GM18502 (cell line): ENCODE results near the gene LYPLAL1.
A peak's percentile ranks its signal among the peaks of the same experiment; 100 is the strongest.

Source experiments
- ATAC-seq: cut with Tn5 transposase; IDR thresholded peaks from one replicate; pipeline ENCODE4 v1.9.1; 2021; ENCODE audit warnings: mild to moderate bottlenecking; ENCODE audit not compliant: unreplicated experiment, poor library complexity

Gene LYPLAL1

DNA sequence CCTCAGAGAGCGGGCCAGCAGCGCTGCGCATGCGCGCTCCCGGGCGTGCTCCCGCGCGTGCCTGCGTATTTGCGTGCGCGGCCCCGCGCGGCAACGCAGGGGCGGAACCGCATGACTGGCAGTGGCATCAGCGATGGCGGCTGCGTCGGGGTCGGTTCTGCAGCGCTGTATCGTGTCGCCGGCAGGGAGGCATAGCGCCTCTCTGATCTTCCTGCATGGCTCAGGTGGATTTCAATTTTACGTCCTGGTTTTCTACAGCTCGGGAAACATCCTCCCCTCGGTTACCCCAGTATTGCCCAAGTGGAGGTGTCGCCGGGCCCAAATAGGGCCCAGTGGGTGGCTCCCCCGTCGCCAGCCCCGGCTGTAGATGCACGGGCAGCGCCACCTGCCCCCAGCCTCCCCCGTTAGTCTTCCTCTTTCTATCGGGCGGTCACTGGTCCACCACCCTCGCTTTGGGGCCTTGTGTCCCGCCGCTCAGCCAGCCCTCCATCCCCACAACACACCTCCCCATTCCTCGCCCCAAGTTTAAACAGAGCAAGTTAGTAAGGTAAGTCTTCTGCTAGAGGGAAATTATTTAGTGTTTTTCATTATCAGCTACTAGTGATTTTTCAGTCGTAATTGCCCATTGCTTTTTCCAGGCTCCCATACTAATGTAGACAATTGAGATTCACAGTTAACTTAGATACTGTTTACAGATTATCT is at the start of gene LYPLAL1:
Gene LYPLAL1 (plus strand): TSS at position 121 of the 702 bp plus-strand sequence. CDS start 13 bp downstream, at position 134.
- ATAC-seq = peak; percentile 73

DNA sequence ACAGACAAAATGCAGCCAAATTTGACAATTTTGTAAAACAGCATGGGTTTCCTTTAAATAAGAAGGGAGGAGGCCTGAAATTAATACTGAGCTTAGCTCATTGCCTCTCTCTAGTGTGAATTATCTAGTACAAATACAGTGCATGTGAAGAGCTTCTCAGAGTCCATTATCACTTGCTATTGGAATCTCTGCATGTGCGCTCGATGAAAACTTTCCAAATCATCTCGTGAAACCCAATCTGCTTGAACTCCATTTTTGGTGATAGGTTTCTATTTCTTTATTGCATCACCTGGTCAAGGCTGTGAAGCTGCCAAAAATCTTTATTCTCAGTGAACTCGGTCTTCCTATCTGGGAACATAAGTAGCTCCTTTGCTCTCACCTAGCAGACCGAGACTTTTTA is 49.5 kb upstream of the LYPLAL1 start:
- ATAC-seq = no peak

GRCh38 chr1:219125342-219125741 is 48.3 kb upstream of the LYPLAL1 start:
- ATAC-seq = no peak

DNA sequence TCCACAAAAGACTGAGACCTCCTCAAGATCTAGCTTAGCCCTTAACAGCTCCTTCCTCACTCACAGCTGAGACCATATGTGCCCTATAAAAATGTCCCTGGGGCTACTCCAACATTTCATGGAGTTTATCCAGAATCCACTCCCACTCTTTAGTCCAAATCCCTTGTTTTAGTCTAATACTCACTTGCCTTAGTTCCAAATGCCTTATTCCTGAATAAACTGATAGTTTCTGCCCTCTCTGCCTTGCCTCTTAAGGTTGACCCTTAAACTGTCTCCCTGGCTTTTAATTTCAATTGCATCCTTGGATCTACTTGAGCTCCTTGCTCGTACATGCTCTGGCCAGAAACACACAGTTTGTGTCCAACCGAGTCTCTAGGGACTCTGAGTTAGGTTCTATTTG is 47.3 kb upstream of the LYPLAL1 start:
- no peak for ATAC-seq

GRCh38 chr1:219128957-219129356 is 44.7 kb upstream of the LYPLAL1 start:
- no peak for ATAC-seq

DNA sequence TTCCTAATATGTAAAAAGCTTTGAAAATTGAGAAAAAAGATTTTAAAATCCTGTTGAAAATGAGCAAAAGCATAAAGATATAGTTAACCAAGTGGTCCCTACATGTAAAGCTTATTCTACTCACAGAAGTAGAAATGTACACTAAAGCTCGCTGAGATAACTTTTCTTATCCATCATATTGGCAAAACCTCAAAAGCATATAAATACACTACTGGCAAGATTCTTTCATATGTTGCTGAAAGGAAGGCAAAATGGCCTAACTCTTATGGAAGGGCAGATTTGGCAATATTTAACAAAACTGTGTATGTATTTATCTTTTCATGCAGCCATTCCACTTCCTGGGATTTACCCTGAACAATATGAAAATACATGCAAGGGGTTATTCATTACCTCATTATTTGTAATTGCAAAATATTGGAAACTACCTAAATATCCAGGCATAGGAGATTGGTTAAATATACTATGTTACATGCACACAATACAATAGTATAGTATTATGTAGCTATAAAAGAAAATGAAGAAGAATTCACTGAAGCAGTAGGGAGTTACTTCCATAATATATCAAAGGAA is 43.2 kb upstream of the LYPLAL1 start:
- no peak for ATAC-seq

- no peak for ATAC-seq
Measured at GRCh38 chr1:219132939-219133338, 40.7 kb upstream of the LYPLAL1 start.

DNA sequence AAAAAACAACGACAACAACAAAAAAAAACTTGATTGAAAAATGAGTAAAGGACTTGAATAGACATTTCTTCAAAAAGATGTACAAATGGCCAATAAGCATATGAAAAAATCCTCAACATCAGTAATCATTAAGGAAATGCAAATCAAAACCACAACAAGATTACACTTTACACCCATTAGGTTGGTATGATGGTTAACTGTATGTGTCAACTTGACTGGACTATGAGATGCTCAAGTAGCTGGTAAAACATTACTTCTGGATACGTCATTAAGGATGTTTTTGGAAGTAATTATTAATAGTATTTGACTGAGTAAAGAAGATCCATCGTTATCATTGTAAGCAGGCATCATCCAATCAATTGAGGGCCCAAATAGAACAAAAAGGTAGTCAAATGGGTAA is 34.9 kb upstream of the LYPLAL1 start:
- no peak for ATAC-seq

DNA sequence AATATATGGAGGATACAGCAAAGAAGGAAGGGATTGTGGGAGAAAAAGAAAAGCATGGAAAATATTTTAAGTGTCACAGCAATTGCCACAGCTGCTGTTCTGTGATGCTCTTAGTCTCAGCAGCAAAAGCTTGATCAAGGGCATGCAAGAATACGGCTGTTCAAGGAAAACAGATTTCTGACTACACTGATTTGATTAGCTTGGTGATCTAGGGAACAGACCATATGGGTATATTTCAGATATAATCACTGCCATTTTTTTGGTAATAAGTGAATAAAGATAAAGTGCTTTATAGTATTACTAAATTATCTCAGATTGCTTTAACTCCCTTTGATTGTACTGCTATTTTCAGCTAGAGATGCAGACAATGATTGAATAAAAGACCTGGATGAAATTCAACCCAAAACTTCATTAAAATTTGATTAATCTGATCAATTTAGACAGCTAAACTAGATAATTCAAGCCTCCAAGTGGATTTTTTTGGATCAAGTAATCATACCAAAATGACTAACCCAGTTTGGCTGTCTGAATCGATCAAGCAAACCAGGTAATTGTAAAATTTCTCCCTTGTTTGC is 33.3 kb upstream of the LYPLAL1 start:
- no peak for ATAC-seq

DNA sequence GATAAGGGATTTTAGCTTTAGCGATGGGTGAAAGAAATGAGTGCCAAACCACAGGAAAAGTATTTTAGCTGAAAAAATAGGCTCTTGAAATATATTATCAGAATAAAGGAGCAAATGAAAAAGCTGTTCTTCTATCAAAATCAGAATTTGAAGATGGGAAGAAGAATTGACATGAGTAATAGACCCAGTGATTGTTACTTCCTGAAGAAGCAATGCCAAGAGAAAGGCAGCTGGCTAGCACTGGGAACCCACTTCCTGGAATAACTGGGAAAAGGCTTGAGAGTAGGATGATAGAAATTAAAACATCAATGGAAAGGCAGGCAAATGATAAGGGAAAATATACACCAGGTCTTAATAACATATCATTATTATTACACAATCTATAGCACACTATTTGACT is 29.9 kb upstream of the LYPLAL1 start:
- no peak for ATAC-seq

- ATAC-seq = no peak
Measured at GRCh38 chr1:219144658-219145315, 28.9 kb upstream of the LYPLAL1 start.

DNA sequence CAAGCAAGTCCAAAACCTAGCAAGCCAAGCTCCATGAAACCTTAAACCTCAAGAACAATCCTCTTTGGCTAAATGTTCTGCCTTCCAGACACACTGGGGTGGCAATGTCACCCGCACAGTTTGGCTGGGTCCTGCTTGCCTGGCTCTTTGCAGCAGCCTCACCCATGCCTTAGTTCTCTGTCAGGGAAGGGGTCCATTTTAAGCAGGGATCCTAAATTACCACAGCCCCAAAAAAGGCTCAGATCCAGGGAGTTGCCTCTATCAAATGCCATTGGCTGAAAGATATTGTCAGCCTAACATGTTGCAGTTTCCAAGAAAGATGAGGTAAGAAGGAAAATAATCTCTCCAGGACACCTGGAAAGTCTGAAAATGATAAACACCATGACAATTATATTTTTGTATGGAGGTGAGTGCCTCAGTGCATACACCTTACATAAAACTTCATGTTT is 26.1 kb upstream of the LYPLAL1 start:
- no peak for ATAC-seq

DNA sequence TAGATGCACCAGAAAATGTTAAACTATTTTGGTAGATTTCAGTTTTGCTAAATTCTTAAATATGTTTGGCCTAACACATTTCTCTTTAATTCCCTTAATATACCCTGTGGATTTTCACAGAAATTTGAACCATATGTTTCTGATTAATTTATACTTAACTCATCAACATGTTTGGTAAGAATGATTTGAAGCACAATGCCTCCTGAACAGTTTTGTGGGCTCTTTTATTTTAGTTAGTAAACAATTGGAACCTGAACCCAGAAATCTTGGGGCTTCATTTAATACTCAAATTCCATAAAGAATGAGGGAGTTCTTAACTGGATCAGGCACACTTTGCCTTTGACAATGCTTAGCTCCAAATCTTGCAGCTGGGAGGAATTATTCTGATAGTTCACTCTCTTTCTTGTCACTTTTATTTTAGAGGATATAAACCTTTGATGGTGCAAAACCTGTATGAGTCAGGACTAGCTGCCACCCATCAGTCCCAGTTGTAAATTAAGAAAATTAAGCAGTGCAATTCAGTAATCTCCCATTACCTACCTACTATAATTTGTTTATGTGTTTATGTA is 24.6 kb upstream of the LYPLAL1 start:
- no peak for ATAC-seq

- ATAC-seq = no peak
Measured at GRCh38 chr1:219149953-219150352, 23.7 kb upstream of the LYPLAL1 start.

DNA sequence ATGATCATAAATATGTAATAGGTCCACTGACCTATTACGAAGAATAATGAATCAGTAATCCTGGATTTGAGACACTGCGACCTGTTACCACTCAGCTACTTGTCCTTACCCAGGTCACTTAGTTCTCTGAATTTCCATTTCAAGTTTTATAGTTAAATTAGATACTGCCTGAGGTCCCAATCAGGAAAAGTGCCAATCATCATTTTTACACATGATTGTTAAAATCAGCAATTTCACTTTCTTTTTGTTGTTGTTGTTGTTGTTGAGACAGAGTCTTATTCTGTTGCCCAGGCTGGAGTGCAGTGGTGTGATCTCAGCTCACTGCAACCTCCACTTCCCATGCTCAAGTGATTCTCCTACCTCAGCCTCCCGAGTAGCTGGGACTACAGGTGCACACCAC is 22.8 kb upstream of the LYPLAL1 start:
- no peak for ATAC-seq

DNA sequence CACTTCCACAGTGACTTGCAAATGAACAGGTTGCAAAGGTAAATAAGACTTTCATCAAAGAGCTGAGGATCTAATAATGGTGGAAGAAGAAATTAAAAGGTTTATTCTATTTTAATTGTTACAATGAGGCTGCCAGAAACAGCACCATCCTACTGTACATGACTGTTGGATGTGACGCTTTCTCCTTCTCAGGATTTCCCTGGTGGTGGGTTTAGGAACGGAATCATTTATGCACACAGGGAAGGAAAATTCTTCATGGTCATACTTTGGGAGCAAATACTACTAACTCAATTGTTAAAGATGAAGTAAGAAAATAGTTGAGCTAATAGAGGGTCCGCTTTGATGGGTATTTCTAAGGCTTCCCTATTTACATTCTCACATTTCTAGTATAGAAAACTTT is 22.2 kb upstream of the LYPLAL1 start:
- ATAC-seq = no peak

GRCh38 chr1:219152751-219153150 is 20.9 kb upstream of the LYPLAL1 start:
- ATAC-seq = no peak

DNA sequence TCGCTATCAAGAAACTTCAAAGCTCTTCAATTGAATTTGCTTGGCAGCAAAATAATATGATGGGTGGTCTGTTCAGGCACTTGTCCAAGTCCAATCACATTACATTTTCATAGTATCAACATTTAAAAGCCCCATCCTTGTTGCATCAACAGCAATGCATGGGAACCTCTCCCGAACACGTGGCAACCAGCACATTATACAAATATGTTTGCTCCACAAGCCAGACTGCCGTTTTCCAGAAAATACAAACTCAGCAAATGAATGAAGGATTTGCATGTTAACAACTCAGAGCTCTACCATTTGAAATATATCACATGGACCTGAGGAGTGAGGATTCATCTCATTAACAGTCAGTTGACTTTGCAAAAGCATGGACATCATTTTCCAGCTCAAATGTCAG is 20.0 kb upstream of the LYPLAL1 start:
- no peak for ATAC-seq

DNA sequence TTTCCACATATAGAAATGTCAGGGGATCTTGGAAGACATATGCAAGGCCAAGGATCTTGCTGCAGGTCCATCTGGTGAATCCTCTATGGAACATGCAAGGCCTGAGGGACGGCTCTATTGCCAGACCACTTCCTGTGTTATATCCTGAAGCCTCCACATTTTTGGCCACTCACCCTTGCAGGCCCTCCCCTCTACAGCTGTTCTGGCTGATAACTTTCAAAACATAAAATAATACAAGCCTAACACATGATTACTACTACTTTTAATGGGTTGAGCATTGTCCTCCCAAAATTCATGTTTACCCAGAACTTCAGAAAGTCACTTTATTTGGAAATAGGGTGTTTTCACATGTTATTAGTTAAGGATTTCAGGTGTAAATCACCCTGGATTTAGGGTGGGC is 18.5 kb upstream of the LYPLAL1 start:
- ATAC-seq = no peak

DNA sequence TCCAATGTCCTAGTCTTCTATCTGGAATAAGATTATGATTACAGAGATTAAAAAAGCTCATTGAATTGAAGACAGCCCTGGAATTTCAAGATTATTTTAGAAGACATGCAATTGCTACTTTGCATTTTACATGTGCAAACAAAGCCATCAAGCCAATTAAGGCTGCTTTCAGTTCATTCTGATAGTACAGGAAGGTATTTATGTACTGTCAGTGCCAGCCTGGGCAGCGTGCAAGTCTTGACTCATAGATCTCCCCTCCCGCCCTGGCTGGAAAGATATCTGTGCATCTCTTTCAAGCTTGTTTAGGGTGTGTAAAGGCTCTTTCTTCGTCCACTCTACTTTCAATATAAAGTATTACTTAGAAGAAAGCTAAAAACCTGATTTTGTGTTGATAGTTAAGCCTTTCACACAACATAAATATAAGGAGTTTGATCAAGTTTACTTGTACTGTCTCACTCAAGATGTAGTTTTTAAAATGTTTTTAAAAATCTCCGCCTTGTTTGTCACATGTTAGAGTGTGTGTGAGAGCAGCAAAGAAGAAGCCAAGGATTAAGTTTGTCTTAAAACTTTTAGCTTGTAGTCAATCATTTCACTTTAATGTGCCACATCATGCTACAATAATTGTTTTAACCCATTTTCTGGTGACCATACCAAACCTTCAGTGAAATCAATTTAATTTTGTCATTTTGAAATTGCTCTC is 13.6 kb upstream of the LYPLAL1 start:
- peak; percentile 81 for ATAC-seq
